Nephron (organoid): Measurements from ENCODE around the gene CYP1B1.
A peak's percentile ranks its signal among the peaks of the same experiment; 100 is the strongest.

Experiments used
- H3K27ac Mint-ChIP-seq, 3 experiments: 2 replicates each; pipeline ENCODE4 v1.8.0; 2020; ENCODE audit warnings: mixed read lengths in 3 of 3, mild to moderate bottlenecking in 2 of 3, moderate library complexity in 1 of 3
- H3K27me3 Mint-ChIP-seq: 2 replicates; pipeline ENCODE4 v1.8.0; 2021; ENCODE audit warnings: low read depth, mild to moderate bottlenecking, moderate library complexity, mixed read lengths
- H3K36me3 Mint-ChIP-seq: 2 replicates; pipeline ENCODE4 v1.8.0; 2020; ENCODE audit warnings: low read depth, mixed read lengths
- H3K4me1 Mint-ChIP-seq: 2 replicates; pipeline ENCODE4 v1.8.0; 2020; ENCODE audit warnings: mixed read lengths
- H3K4me3 Mint-ChIP-seq, 3 experiments: 2 replicates each; pipeline ENCODE4 v1.8.0; 2020; ENCODE audit warnings: mild to moderate bottlenecking in 3 of 3, mixed read lengths in 3 of 3, moderate library complexity in 2 of 3
- H3K9me3 Mint-ChIP-seq: 2 replicates; pipeline ENCODE4 v1.8.0; 2020; ENCODE audit warnings: mixed read lengths
- TF ChIP-seq, protein P1 (sequence below), 3 experiments: fragments of 200-600 bp; sonication (generic); IDR thresholded peaks; one replicate each; pipeline ENCODE4 v1.5.0; 2021; ENCODE audit warnings: antibody characterized with exemption in 3 of 3; ENCODE audit not compliant: unreplicated experiment in 3 of 3

Gene CYP1B1

DNA sequence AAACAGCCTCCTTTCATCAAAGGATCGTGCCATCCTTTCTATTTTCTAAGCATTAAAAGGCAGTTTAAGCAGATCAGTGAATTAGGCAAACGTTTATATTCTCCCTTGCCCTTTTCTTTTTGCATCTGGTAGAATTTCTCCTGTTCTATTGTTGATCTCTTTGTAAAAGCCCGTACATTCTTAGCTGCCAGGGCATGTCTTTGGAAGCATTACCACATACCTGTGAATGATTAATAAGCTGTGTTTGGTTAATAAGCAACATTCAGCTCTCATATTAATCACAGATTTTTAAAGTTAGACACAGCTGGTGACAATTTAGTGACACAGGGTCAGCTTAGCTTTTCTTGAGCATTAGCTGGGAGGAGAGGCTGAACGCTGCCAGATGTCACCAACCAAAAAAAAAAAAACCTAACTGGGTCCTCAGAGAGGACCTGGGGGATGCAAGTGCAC is 33.8 kb upstream of the CYP1B1 start:
- Mint-ChIP-seq H3K9me3 (peaks cover 14% of the 10 kb centered on the region), H3K4me1 (peaks cover 76% of the 10 kb centered on the region), H3K27me3 (no peaks in the 10 kb centered on the region), H3K4me3 (peak overlapping the region in 2 of 3 experiments; percentile 4 to 48), H3K27ac (peak overlapping the region; percentile 96 to 99 (median 97)), H3K36me3 (peaks cover 9% of the 10 kb centered on the region)
- TF ChIP-seq, protein P1, sequence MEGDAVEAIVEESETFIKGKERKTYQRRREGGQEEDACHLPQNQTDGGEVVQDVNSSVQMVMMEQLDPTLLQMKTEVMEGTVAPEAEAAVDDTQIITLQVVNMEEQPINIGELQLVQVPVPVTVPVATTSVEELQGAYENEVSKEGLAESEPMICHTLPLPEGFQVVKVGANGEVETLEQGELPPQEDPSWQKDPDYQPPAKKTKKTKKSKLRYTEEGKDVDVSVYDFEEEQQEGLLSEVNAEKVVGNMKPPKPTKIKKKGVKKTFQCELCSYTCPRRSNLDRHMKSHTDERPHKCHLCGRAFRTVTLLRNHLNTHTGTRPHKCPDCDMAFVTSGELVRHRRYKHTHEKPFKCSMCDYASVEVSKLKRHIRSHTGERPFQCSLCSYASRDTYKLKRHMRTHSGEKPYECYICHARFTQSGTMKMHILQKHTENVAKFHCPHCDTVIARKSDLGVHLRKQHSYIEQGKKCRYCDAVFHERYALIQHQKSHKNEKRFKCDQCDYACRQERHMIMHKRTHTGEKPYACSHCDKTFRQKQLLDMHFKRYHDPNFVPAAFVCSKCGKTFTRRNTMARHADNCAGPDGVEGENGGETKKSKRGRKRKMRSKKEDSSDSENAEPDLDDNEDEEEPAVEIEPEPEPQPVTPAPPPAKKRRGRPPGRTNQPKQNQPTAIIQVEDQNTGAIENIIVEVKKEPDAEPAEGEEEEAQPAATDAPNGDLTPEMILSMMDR (IDR thresholded peaks at IDR 0.05; ENCODE audit: unreplicated experiment in 3 of 3): no peak

DNA sequence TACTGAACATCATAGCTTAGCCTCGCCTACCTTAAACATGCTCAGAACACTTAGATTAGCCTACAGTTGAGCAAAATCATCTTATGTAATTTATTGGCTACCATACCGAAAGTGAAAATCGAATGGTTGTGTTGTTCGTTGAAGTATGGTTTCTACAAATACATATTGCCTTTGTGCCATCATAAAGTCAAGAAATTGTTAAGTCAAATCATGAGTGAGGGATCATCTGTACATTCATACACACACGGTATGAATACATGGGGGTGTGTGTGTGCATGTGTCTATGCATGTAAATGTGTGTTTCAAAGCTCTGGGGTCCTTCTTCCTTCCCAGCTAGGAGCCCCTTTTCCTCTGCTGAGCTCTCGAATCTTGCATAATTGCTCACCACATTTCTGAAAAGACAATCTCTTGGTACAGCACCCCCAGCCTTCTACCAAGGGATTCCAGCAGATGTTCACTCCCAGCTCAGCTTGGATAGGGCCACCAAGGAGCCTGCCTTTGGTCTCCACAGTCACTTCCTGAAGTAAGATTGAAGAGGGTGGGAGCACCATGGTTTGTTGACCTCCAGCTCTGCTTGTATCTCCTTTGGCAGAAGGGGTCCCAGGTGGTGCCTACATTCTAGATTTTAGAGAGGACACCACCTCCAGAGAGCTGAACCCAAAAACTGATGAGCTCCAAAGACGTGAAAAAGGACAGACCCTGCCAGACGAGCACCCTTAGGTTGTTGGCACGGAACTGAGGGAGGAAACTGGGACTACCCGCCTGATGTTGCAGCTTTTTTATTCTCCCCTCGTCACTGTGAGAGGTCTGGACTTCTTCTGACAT is 33.2 kb upstream of the CYP1B1 start:
- Mint-ChIP-seq H3K9me3 (peaks cover 14% of the 10 kb centered on the region), H3K36me3 (peaks cover 13% of the 10 kb centered on the region), H3K27ac (peak overlapping the region; percentile 96 to 99 (median 97)), H3K4me1 (peaks cover 70% of the 10 kb centered on the region), H3K27me3 (no peaks in the 10 kb centered on the region), H3K4me3 (peak overlapping the region in 2 of 3 experiments; percentile 4 to 48)
- TF ChIP-seq, protein P1 (IDR thresholded peaks at IDR 0.05; ENCODE audit: unreplicated experiment in 3 of 3): no peak

DNA sequence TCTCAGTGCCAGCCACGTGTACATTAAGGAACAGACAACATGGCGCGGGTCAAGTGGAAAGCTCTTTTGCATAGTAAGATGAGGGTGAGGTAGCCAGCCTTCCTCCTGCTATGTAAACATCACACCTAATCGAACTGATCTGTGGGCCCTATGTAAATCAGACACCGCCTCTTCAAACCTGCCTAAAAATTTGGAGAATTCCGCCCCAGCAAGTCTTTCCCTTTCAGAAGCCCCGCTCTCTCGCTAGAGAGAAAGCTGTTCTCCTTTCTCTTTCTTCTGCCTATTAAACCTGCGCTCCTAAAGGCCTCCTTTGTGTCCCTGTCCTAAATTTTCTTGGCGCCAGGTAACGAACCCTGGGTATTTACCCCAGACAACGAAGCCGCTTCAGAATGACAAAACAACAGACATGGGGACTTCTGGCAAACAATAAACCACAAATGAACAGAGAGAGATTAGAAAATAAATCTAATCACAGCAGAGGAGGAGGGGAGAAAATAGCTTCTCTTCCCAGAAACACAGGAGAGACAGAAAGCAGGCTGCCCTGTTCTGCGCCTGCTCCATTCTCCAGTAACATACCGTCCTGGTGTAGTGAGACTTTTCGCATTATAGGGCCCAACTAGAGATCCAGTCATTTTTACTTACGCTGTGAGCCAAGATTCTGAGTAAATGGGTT is 31.9 kb upstream of the CYP1B1 start:
- Mint-ChIP-seq H3K4me1 (peaks cover 58% of the 10 kb centered on the region), H3K27me3 (no peaks in the 10 kb centered on the region), H3K4me3 (peak overlapping the region in 1 of 3 experiments; percentile 4), H3K9me3 (peaks cover 14% of the 10 kb centered on the region), H3K27ac (peak overlapping the region; percentile 96 to 99 (median 97)), H3K36me3 (peaks cover 12% of the 10 kb centered on the region)
- TF ChIP-seq, protein P1 (IDR thresholded peaks at IDR 0.05; ENCODE audit: unreplicated experiment in 3 of 3): no peak

DNA sequence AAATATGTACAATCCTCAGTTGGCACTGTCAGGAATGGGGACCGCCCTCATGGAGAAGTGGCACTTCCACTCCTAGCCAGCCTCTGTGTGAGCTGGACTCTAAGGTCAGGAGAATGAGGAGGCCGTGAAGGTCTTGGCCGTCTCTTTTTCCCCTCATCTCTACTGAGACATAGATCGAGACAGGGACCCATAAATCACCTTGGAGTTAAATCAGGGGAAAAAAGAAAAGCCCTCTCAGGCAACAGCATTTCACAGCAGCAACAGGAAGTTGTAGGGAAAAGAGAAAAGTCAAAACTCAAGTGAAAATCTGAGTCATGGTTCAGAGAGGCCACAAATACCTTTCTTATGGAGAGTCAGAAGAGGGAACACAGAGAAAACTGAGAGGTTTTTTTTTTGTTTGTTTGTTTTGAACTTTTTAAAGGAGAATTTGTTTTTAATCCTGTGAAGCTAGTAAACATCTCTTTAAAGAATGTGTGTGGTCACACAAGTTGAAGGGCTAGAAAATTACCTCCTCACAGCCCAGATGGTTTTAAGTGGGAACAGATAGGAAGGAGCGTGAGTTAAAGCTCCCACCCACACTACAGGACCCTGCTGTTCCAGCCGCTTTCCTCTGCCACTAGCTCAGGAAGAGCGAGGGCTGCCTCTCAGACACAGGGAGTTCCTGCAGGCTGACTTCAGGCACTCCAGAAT is 30.6 kb upstream of the CYP1B1 start:
- Mint-ChIP-seq H3K36me3 (peaks cover 7% of the 10 kb centered on the region), H3K27ac (peak overlapping the region; percentile 96 to 99 (median 97)), H3K4me3 (peak overlapping the region; percentile 14 to 65 (median 57)), H3K27me3 (no peaks in the 10 kb centered on the region), H3K9me3 (peaks cover 7% of the 10 kb centered on the region), H3K4me1 (peaks cover 54% of the 10 kb centered on the region)
- TF ChIP-seq, protein P1 (IDR thresholded peaks at IDR 0.05; ENCODE audit: unreplicated experiment in 3 of 3): no peak

DNA sequence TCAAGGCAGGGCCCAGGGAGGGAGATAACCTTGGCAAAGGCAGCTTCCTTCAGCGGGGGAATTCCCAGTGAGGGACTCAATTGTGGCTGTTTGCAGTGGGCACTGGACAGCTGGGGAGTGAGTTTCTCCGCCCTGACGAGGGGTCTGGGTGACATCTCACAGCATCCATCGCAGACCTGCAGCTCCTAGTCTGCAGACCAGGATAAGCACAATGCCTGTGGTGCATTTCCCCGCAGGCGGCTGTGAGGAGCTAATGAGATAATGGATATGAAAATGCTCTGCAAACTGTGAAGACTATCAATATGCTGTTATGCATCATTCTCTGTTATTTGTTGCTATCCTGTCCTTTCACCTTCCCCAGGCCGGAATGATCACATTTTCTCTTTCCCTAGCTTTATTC is 30.0 kb upstream of the CYP1B1 start:
- TF ChIP-seq, protein P1 (IDR thresholded peaks at IDR 0.05; ENCODE audit: unreplicated experiment in 3 of 3): no peak
- Mint-ChIP-seq H3K27me3 (no peaks in the 10 kb centered on the region), H3K9me3 (peaks cover 7% of the 10 kb centered on the region), H3K36me3 (peaks cover 7% of the 10 kb centered on the region), H3K4me3 (no peak overlapping the region), H3K27ac (peak overlapping the region; percentile 96 to 99 (median 97)), H3K4me1 (peaks cover 53% of the 10 kb centered on the region)
